OCI-LY3 (cell line): ENCODE results near the gene PBX2.
A peak's percentile ranks its signal among the peaks of the same experiment; 100 is the strongest.

ENCODE experiments used
- H2AFZ ChIP-seq: fragments of 200-600, 300-600 bp; shearing (Covaris generic); 2 replicates; pipeline ENCODE4 v1.6.0; 2014; ENCODE audit warnings: antibody characterized with exemption, low read depth, low read length
- H3K27ac ChIP-seq: fragments of 200-600, 300-600 bp; sonication (generic); 2 replicates; pipeline ENCODE4 v1.5.1; 2014; ENCODE audit warnings: mild to moderate bottlenecking, low read length, moderate library complexity, mixed read lengths
- H3K27me3 ChIP-seq: fragments of 200-600, 300-600 bp; sonication (generic); 2 replicates; pipeline ENCODE4 v1.6.1; 2014; ENCODE audit warnings: low read depth, low read length, mixed read lengths
- H3K36me3 ChIP-seq: fragments of 200-600, 300-600 bp; sonication (generic); replicated peaks from 2 replicates; pipeline ENCODE3; 2014; ENCODE audit warnings: low read depth, low read length, mixed read lengths
- H3K4me1 ChIP-seq: fragments of 300-600, 200-600 bp; sonication (generic); 2 replicates; pipeline ENCODE4 v1.6.1; 2014; ENCODE audit warnings: low read length, mixed read lengths
- H3K4me2 ChIP-seq: fragments of 200-600, 300-600 bp; sonication (generic); 2 replicates; pipeline ENCODE4 v1.6.1; 2014; ENCODE audit warnings: low read length, mixed read lengths
- H3K4me3 ChIP-seq: fragments of 300-600, 200-600 bp; sonication (generic); 2 replicates; pipeline ENCODE4 v1.5.1; 2014; ENCODE audit warnings: antibody characterized with exemption, mild to moderate bottlenecking, low read length, moderate library complexity
- H3K79me2 ChIP-seq: fragments of 300-600, 200-600 bp; shearing (Covaris generic); 2 replicates; pipeline ENCODE4 v1.6.1; 2014; ENCODE audit warnings: mild to moderate bottlenecking, low read length, mixed read lengths
- H3K9ac ChIP-seq: fragments of 300-600, 200-600 bp; shearing (Covaris generic); 2 replicates; pipeline ENCODE4 v1.6.0; 2014; ENCODE audit warnings: mild to moderate bottlenecking, low read length, moderate library complexity
- H3K9me3 ChIP-seq: fragments of 200-600, 300-600 bp; shearing (Covaris generic); 2 replicates; pipeline ENCODE4 v1.6.1; 2014; ENCODE audit warnings: low read length, mixed read lengths; ENCODE audit not compliant: insufficient read depth
- H4K20me1 ChIP-seq: fragments of 200-600, 300-600 bp; sonication (generic); 2 replicates; pipeline ENCODE4 v1.6.1; 2016; ENCODE audit warnings: low read length, mixed read lengths; ENCODE audit not compliant: insufficient read depth
- EZH2phosphoT487 ChIP-seq: fragments of 200-600 bp; shearing (Covaris generic); IDR thresholded peaks from 2 replicates; pipeline ENCODE4 v1.6.1; 2018; ENCODE audit warnings: antibody characterized with exemption, mixed run types, low read depth
- TF ChIP-seq, protein P1 (sequence below): fragments of 200-600, 300-600 bp; sonication (generic); IDR thresholded peaks from 2 replicates; pipeline ENCODE4 v1.5.1; 2014; ENCODE audit warnings: antibody characterized with exemption, low read length, low read depth

PBX2 gene

GRCh38 chr6:32163559-32164258 lies 26.3 kb downstream of the PBX2 start:
- Histone ChIP-seq H3K4me3 (no peak overlapping the region), H3K79me2 (no peaks in the 10 kb centered on the region), H3K27ac (no peak overlapping the region), H2AFZ (no peak overlapping the region), H3K27me3 (no peaks in the 10 kb centered on the region), H3K36me3 (no peaks in the 10 kb centered on the region), H3K4me1 (peaks cover 6% of the 10 kb centered on the region), H3K4me2 (no peak overlapping the region), H4K20me1 (no peaks in the 10 kb centered on the region), H3K9ac (no peak overlapping the region), H3K9me3 (no peaks in the 10 kb centered on the region)
- TF ChIP-seq, protein P1, sequence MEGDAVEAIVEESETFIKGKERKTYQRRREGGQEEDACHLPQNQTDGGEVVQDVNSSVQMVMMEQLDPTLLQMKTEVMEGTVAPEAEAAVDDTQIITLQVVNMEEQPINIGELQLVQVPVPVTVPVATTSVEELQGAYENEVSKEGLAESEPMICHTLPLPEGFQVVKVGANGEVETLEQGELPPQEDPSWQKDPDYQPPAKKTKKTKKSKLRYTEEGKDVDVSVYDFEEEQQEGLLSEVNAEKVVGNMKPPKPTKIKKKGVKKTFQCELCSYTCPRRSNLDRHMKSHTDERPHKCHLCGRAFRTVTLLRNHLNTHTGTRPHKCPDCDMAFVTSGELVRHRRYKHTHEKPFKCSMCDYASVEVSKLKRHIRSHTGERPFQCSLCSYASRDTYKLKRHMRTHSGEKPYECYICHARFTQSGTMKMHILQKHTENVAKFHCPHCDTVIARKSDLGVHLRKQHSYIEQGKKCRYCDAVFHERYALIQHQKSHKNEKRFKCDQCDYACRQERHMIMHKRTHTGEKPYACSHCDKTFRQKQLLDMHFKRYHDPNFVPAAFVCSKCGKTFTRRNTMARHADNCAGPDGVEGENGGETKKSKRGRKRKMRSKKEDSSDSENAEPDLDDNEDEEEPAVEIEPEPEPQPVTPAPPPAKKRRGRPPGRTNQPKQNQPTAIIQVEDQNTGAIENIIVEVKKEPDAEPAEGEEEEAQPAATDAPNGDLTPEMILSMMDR, result no peak
- no peak for TF ChIP-seq EZH2phosphoT487

DNA sequence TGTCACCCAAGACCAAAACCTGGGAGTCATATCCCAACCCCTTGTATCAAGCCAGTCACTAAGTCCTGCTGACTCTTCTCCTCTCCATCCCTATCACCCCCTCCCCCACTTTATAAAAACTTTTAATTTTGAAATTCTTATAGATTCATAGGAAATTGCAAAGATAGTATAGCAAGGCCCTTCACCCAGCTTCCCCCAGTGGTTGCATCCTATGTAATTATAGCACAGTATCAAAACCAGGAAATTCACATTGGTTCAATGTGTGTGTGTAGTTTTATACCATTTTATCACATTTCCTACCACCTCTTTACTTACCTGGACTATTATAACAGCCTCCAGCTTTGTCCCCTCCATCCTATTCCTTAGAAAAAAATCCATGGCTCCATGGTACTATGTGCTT lies 31.9 kb downstream of the PBX2 start:
- H3K9ac ChIP-seq, result no peak overlapping the region
- peaks cover 7% of the 10 kb centered on the region for H3K4me1 ChIP-seq
- H3K79me2 ChIP-seq, result no peaks in the 10 kb centered on the region
- H2AFZ ChIP-seq, result no peak overlapping the region
- no peaks in the 10 kb centered on the region for H3K36me3 ChIP-seq
- H3K27ac ChIP-seq, result no peak overlapping the region
- TF ChIP-seq, protein P1, result no peak
- no peak for TF ChIP-seq EZH2phosphoT487
- H3K4me2 ChIP-seq, result no peak overlapping the region
- H3K4me3 ChIP-seq, result no peak overlapping the region
- no peaks in the 10 kb centered on the region for H4K20me1 ChIP-seq
- H3K9me3 ChIP-seq, result no peaks in the 10 kb centered on the region
- no peaks in the 10 kb centered on the region for H3K27me3 ChIP-seq

GRCh38 chr6:32156891-32157290 lies 33.1 kb downstream of the PBX2 start:
- Histone ChIP-seq H3K27me3 (no peaks in the 10 kb centered on the region), H2AFZ (no peak overlapping the region), H3K27ac (no peak overlapping the region), H3K36me3 (no peaks in the 10 kb centered on the region), H3K9me3 (no peaks in the 10 kb centered on the region), H3K4me1 (peaks cover 8% of the 10 kb centered on the region), H3K4me3 (no peak overlapping the region), H3K9ac (no peak overlapping the region), H3K79me2 (no peaks in the 10 kb centered on the region), H4K20me1 (no peaks in the 10 kb centered on the region), H3K4me2 (no peak overlapping the region)
- TF ChIP-seq, protein P1, result no peak
- no peak for TF ChIP-seq EZH2phosphoT487

GRCh38 chr6:32154514-32155161 lies 35.4 kb downstream of the PBX2 start:
- Histone ChIP-seq H3K27ac (no peak overlapping the region), H3K4me3 (peak overlapping the region; percentile 96), H3K36me3 (no peaks in the 10 kb centered on the region)

More at GRCh38 chr6:32154514-32155161, 35.4 kb downstream of the PBX2 start:
- H3K9ac ChIP-seq, result peak overlapping the region; percentile 75
- H3K4me2 ChIP-seq, result peak overlapping the region; percentile 84
- no peaks in the 10 kb centered on the region for H3K9me3 ChIP-seq
- no peaks in the 10 kb centered on the region for H4K20me1 ChIP-seq
- no peaks in the 10 kb centered on the region for H3K27me3 ChIP-seq
- peaks cover 8% of the 10 kb centered on the region for H3K4me1 ChIP-seq
- H3K79me2 ChIP-seq, result no peaks in the 10 kb centered on the region
- TF ChIP-seq, protein P1, result peak; percentile 57
- TF ChIP-seq EZH2phosphoT487, result no peak
- peak overlapping the region; percentile 97; the same call in 1 of the 2 replicates for H2AFZ ChIP-seq
